ENCODE measurements around the gene CCDC142. TPM values are rescaled to one million over a fixed set of nuclear protein-coding genes. Genes with fewer than 3 reads are reported as not detected.

The CCDC142 gene
- total and polyA plus RNA-seq, 2 of the 8 experiments (the other 6 are each of a cell fraction or from before 2014, with no cell fraction given), result 6.0 to 10.7 TPM

- H3K23me2 ChIP-seq (ENCODE audit: low read depth, low read length), result peaks cover 32% of the 10 kb centered on the region; the same call in 1 of the 2 replicates
- peaks cover 7 to 53% (median 31%) of the 10 kb centered on the region in 4 experiments for H3K4me1 ChIP-seq (replicated peaks in 1 of 4; ENCODE audit: control insufficient read depth in 3 of 4, insufficient read depth in 4 of 4, low read length in 3 of 4)
- no peak overlapping the region for H3K56ac ChIP-seq (replicated peaks; ENCODE audit: insufficient read length, low read depth, low read length)
- no peaks in the 10 kb centered on the region for H3K79me2 ChIP-seq (ENCODE audit: control insufficient read depth in 1 of 2, insufficient read depth in 2 of 2, low read length in 2 of 2)
- ChIA-PET CTCF (ENCODE audit: partially characterized antibody) (interaction anchor here (0.6 to 5.1 kb wide), 7 partner anchors 11 to 90 kb away, joined by 3 to 24 read pairs (median 8); partner anchors contain the start of genes CCDC142 and TTC31), POLR2A (ENCODE audit: partially characterized antibody) (interaction anchor here (0.7 to 9.4 kb wide), 16 partner anchors 8 to 86 kb away, joined by 3 to 73 read pairs (median 5); partner anchors contain the start of genes AUP1, CCDC142, DQX1 and HTRA2)
- H4K8ac ChIP-seq (ENCODE audit: extremely low read depth, insufficient read depth, low read length), result peak overlapping the region; percentile 90
- H4K20me1 ChIP-seq (replicated peaks in 1 of 2; ENCODE audit: control insufficient read depth in 1 of 2, insufficient read depth in 2 of 2, low read length in 2 of 2), result peaks cover 0 to 16% of the 10 kb centered on the region in 2 experiments
- H4K5ac ChIP-seq (ENCODE audit: insufficient read length, low read depth, low read length), result no peak overlapping the region
- no peak overlapping the region for H3K27ac ChIP-seq (ENCODE audit: low read depth, low read length)
- H2BK20ac ChIP-seq (ENCODE audit: low read length), result peak overlapping the region; percentile 48
- H2AFZ ChIP-seq (ENCODE audit: low read length), result peak overlapping the region; percentile 47
- DNase-seq (ENCODE audit: low read depth in 1 of 2, low spot score in 2 of 2), result peak in 1 of 2 experiments; percentile 83
- peak overlapping the region; percentile 94; the same call in 1 of the 2 replicates for H2BK12ac ChIP-seq (ENCODE audit: low read depth, low read length)
- FAIRE-seq, result no peak
- 0 out of 2 replicates have a peak overlapping the region, but pooled peaks have one; percentile 26 for H2BK5ac ChIP-seq (ENCODE audit: low read depth, low read length)
- H3K27me3 ChIP-seq (replicated peaks in 1 of 4; ENCODE audit: control insufficient read depth in 3 of 4, extremely low read depth in 1 of 4, insufficient read depth in 3 of 4, low read length in 3 of 4), result peaks cover 75 to 88% (median 87%) of the 10 kb centered on the region in 4 experiments
- H2BK120ac ChIP-seq (replicated peaks; ENCODE audit: low read depth, low read length), result no peak overlapping the region
- no peak overlapping the region for H3K4ac ChIP-seq (replicated peaks; ENCODE audit: insufficient read length, low read depth, low read length)
- H3K9me3 ChIP-seq (ENCODE audit: insufficient read depth in 2 of 2, low read depth in 1 of 2, low read length in 1 of 2), result no peaks in the 10 kb centered on the region
- WGBS, 2 experiments (ENCODE audit: extremely low coverage in 1 of 2, insufficient coverage in 1 of 2, insufficient read length in 1 of 2, insufficient replicate concordance in 2 of 2, low coverage in 1 of 2, low lambda C conversion rate in 2 of 2, missing lambda C conversion rate in 1 of 2), result 2% methylated on average over 40 of the region's 41 CpGs; no CpG with 5 or more reads in 1 of the 2 experiments
- H3K23ac ChIP-seq (ENCODE audit: insufficient read length), result no peak overlapping the region
- no peak overlapping the region for H2AK5ac ChIP-seq (ENCODE audit: low read depth, low read length)
- peak overlapping the region; percentile 78 to 97 for H3K4me2 ChIP-seq (ENCODE audit: insufficient read depth in 1 of 2, low read depth in 2 of 2, low read length in 2 of 2)
- H3K36me3 ChIP-seq (ENCODE audit: control insufficient read depth in 2 of 4, insufficient read depth in 4 of 4, low read length in 3 of 4), result no peaks in the 10 kb centered on the region; a peak in 1 of 8 replicates
- H3K9ac ChIP-seq (replicated peaks in 1 of 4; ENCODE audit: extremely low read depth in 1 of 4, low read depth in 3 of 4, low read length in 3 of 4), result no peak overlapping the region
- peak overlapping the region; percentile 96 for H3K18ac ChIP-seq (ENCODE audit: extremely low read depth, low read length)
- no peaks in the 10 kb centered on the region for H3K79me1 ChIP-seq (ENCODE audit: low read depth, low read length)
- H2BK15ac ChIP-seq (ENCODE audit: low read length), result 0 out of 2 replicates have a peak overlapping the region, but pooled peaks have one; percentile 72
- H3K14ac ChIP-seq (ENCODE audit: insufficient read length), result no peak overlapping the region
- H3K4me3 ChIP-seq (ENCODE audit: extremely low read depth in 1 of 4, insufficient read depth in 2 of 4, low read depth in 3 of 4, low read length in 4 of 4), result peak overlapping the region; percentile 20 to 57 (median 46); a peak in 7 of 8 replicates
- peak overlapping the region; percentile 62 for H4K91ac ChIP-seq (replicated peaks; ENCODE audit: insufficient read length, low read length)
- TF ChIP-seq SIX5 (IDR thresholded peaks at IDR 0.05; ENCODE audit: low read depth, low read length), result no peak
- no peak for TF ChIP-seq BCL11A (IDR thresholded peaks at IDR 0.05; ENCODE audit: low read depth in 2 of 2, low read length in 2 of 2)
- no peak for TF ChIP-seq TAF1 (IDR thresholded peaks at IDR 0.05; ENCODE audit: low read depth, low read length)
- TF ChIP-seq SP4 (IDR thresholded peaks at IDR 0.05; ENCODE audit: low read length), result no peak
- TF ChIP-seq POLR2AphosphoS5 (IDR thresholded peaks at IDR 0.05; ENCODE audit: low read depth, low read length), result 0 out of 2 replicates have a peak, but pooled peaks have one; percentile 22
- peak; percentile 71 for TF ChIP-seq RNF2 (IDR thresholded peaks at IDR 0.05; ENCODE audit: borderline replicate concordance, low read depth, low read length, missing control alignments, poor library complexity, severe bottlenecking)
- TF ChIP-seq CBX8 (IDR thresholded peaks at IDR 0.05; ENCODE audit: borderline replicate concordance, low read depth, low read length), result no peak
- TF ChIP-seq KDM4A (IDR thresholded peaks at IDR 0.05; ENCODE audit: low read depth, low read length, severe bottlenecking), result peak; percentile 64
- peak; percentile 87 for TF ChIP-seq MAX (IDR thresholded peaks at IDR 0.05)
- TF ChIP-seq E2F6 (IDR thresholded peaks at IDR 0.05), result peak; percentile 78
Measured at GRCh38 chr2:74498500-74499266, 15.9 kb upstream of the CCDC142 start.

Data from H1 (cell line).